A549 (cell line): Measurements from ENCODE around the gene STOM. TPM values are rescaled to one million over a fixed set of nuclear protein-coding genes. Genes with fewer than 3 reads are reported as not detected.

Experiments
- ATAC-seq, 2 experiments: fragments of 200-7000 bp in 1 of 2; fragments of >200 bp in 1 of 2; cut with Nextera tagmentation in 1 of 2; cut with Tn5 transposase in 1 of 2; 3 replicates each; pipeline versions ENCODE4 v1.8.0 to v1.9.1; 2018 to 2020; ENCODE audit warnings: mild to moderate bottlenecking in 1 of 2, moderate library complexity in 1 of 2
- CTCF ChIA-PET: fragments of 300-600 bp; sonication (Branson Sonifier 250); formaldehyde crosslinking; extraction: SDS; loops from one replicate; lab custom pipeline; 2021; ENCODE audit warnings: antibody characterized with exemption, inconsistent platforms; lab: Yijun Ruan, JAX
- POLR2A ChIA-PET: fragments of 350-600 bp; formaldehyde crosslinking; extraction: SDS; loops from one replicate; lab custom pipeline; 2021; ENCODE audit warnings: antibody characterized with exemption, inconsistent platforms; lab: Yijun Ruan, JAX
- DNase-seq, 2 experiments: peaks; one replicate each; pipeline versions ENCODE4 v3.0.0 to v3.0.0-alpha.2; 2011 to 2016; ENCODE audit warnings: low read depth in 1 of 2, low spot score in 1 of 2
- FAIRE-seq: peaks from 2 replicates; lab custom pipeline; 2011; peaks lifted over from hg19 to GRCh38; lab: Jason Lieb, UNC
- H3K27ac ChIP-seq, 2 experiments: fragments of >200 bp; sonication (Bioruptor Twin); formaldehyde crosslinking; 3 replicates each; pipeline ENCODE4 v1.5.1; 2016 to 2017
- H3K4me1 ChIP-seq: fragments of >200 bp; sonication (Bioruptor Twin); formaldehyde crosslinking; 3 replicates; pipeline ENCODE4 v1.6.1; 2016
- H3K4me2 ChIP-seq: fragments of >200 bp; sonication (Bioruptor Twin); formaldehyde crosslinking; 3 replicates; pipeline ENCODE4 v1.6.1; 2016
- H3K4me3 ChIP-seq: fragments of >200 bp; sonication (Bioruptor Twin); formaldehyde crosslinking; 3 replicates; pipeline ENCODE4 v1.5.1; 2016
- H3K9me3 ChIP-seq: fragments of >200 bp; sonication (Bioruptor Twin); formaldehyde crosslinking; 3 replicates; pipeline ENCODE4 v1.6.1; 2016
- CHD2 ChIP-seq: fragments of 150-350 bp; IDR thresholded peaks from 2 replicates; pipeline ENCODE4 v1.6.1; 2014; ENCODE audit warnings: low read length; ENCODE audit not compliant: partially characterized antibody
- EHMT2 ChIP-seq: fragments of 200-600 bp; sonication (generic); IDR thresholded peaks from 2 replicates; pipeline ENCODE4 v1.6.1; 2016; ENCODE audit warnings: antibody characterized with exemption, low read depth, mild to moderate bottlenecking, moderate library complexity
- ESRRA ChIP-seq: fragments of 150-350 bp; IDR thresholded peaks from 2 replicates; pipeline ENCODE4 v1.6.1; 2014; ENCODE audit warnings: mild to moderate bottlenecking, low read length, borderline replicate concordance
- FOXS1 ChIP-seq: fragments of 250-450 bp; sonication (Bioruptor Pico); IDR thresholded peaks from 2 replicates; pipeline ENCODE4 v1.5.0; 2020; ENCODE audit warnings: mild to moderate bottlenecking, moderate library complexity
- HDAC2 ChIP-seq: fragments of 200-600 bp; sonication (generic); IDR thresholded peaks from 2 replicates; pipeline ENCODE4 v1.6.1; 2016
- HEYL ChIP-seq: fragments of 250-450 bp; sonication (Bioruptor Pico); IDR thresholded peaks from 2 replicates; pipeline ENCODE4 v1.8.0; 2021; ENCODE audit warnings: mild to moderate bottlenecking, moderate library complexity
- HMGXB4 ChIP-seq: fragments of 250-450 bp; sonication (Bioruptor Pico); IDR thresholded peaks from 2 replicates; pipeline ENCODE4 v1.5.0; 2021; ENCODE audit warnings: mild to moderate bottlenecking, moderate library complexity, borderline replicate concordance
- JUNB ChIP-seq: fragments of >200 bp; sonication (Bioruptor Twin); formaldehyde crosslinking; IDR thresholded peaks from 2 replicates; pipeline ENCODE4 v1.6.1; 2016
- MAZ ChIP-seq: fragments of 150-350 bp; IDR thresholded peaks from 2 replicates; pipeline ENCODE4 v1.6.1; 2014; ENCODE audit warnings: antibody characterized with exemption, low read depth, low read length, borderline replicate concordance
- MYC ChIP-seq: IDR thresholded peaks from 2 replicates; pipeline ENCODE4 v1.6.1; 2012; ENCODE audit warnings: mild to moderate bottlenecking, inconsistent platforms, low read length, improper control_type of control experiment, borderline replicate concordance
- NPAS2 ChIP-seq: fragments of 250-450 bp; sonication (Bioruptor Pico); IDR thresholded peaks from 2 replicates; pipeline ENCODE4 v1.8.0; 2022; ENCODE audit warnings: mild to moderate bottlenecking, moderate library complexity, borderline replicate concordance
- NR3C1 ChIP-seq: fragments of >200 bp; sonication (Bioruptor Twin); formaldehyde crosslinking; IDR thresholded peaks from 3 replicates; pipeline ENCODE4 v1.6.1; 2017
- PBX3 ChIP-seq: IDR thresholded peaks from 2 replicates; pipeline ENCODE4 v1.6.1; 2012
- PHF8 ChIP-seq: fragments of 200-600 bp; sonication (generic); IDR thresholded peaks from 2 replicates; pipeline ENCODE4 v1.6.1; 2016; ENCODE audit warnings: low read depth, mild to moderate bottlenecking, antibody characterized with exemption, moderate library complexity, borderline replicate concordance
- RAD21 ChIP-seq, 2 experiments: fragments of >200 bp in 1 of 2; sonication (Bioruptor Twin) in 1 of 2; formaldehyde crosslinking in 1 of 2; IDR thresholded peaks in 1 of 2; conservative IDR thresholded peaks in 1 of 2; 2 replicates in 1 of 2; 3 replicates in 1 of 2; pipeline ENCODE4 v1.6.1; 2012 to 2018; ENCODE audit warnings: inconsistent platforms in 1 of 2
- RARB ChIP-seq: fragments of 250-450 bp; sonication (Bioruptor Pico); IDR thresholded peaks from 2 replicates; pipeline ENCODE4 v1.8.0; 2021; ENCODE audit warnings: mild to moderate bottlenecking, moderate library complexity
- RCOR1 ChIP-seq: fragments of 150-350 bp; IDR thresholded peaks from 2 replicates; pipeline ENCODE4 v1.6.1; 2014; ENCODE audit warnings: antibody characterized with exemption, low read length, low read depth
- RFX5 ChIP-seq: fragments of 450-650 bp; IDR thresholded peaks from 2 replicates; pipeline ENCODE4 v1.7.1; 2014; ENCODE audit warnings: antibody characterized with exemption, mild to moderate bottlenecking, moderate library complexity
- SREBF2 ChIP-seq: fragments of 450-650 bp; IDR thresholded peaks from 2 replicates; pipeline ENCODE4 v1.6.1; 2014; ENCODE audit warnings: mild to moderate bottlenecking, moderate library complexity
- ZC3H11A ChIP-seq: fragments of 450-650 bp; IDR thresholded peaks from 2 replicates; pipeline ENCODE4 v1.6.1; 2014; ENCODE audit warnings: antibody characterized with exemption, mild to moderate bottlenecking
- ZSCAN20 ChIP-seq: fragments of 250-450 bp; sonication (Bioruptor Pico); IDR thresholded peaks from 2 replicates; pipeline ENCODE4 v1.8.0; 2022; ENCODE audit warnings: mild to moderate bottlenecking, moderate library complexity
- WGBS: methylation state at CpG from one replicate; pipeline ENCODE4 v1.1.6; 2017; ENCODE audit errors: missing lambda C conversion rate; 5-methylcytosine and 5-hydroxymethylcytosine counted together
- polyA plus RNA-seq, 4 experiments: library from polyadenylated mRNA; depleted of rRNA in 3 of 4; stranded (reverse); fragments of >200 nt; fragmentation: RNase III in 1 of 4; extraction: RNeasy Plus Mini Kit Qiagen cat#74134 plus additional on column Dnase treatment in 1 of 4; gene quantifications; 2 replicates in 3 of 4; 3 replicates in 1 of 4; pipeline ENCODE4 v1.2.3, GENCODE V29; 2011 to 2017
- TF ChIP-seq, protein P1 (sequence below): fragments of 200-600 bp; sonication (generic); IDR thresholded peaks from 2 replicates; pipeline ENCODE4 v1.6.1; 2016; ENCODE audit warnings: antibody characterized with exemption, mild to moderate bottlenecking, moderate library complexity
- TF ChIP-seq, protein P2 (sequence below): fragments of >200 bp; sonication (Bioruptor Twin); formaldehyde crosslinking; IDR thresholded peaks from 3 replicates; pipeline ENCODE4 v1.5.1; 2016
- TF ChIP-seq, protein P3 (sequence below): fragments of 450-650 bp; IDR thresholded peaks from 2 replicates; pipeline ENCODE4 v1.6.1; 2014; ENCODE audit warnings: antibody characterized with exemption

Gene STOM
- polyA plus RNA-seq, 2 of the 4 experiments (the other 2 are of a cell fraction) = 83.3 to 246 TPM

GRCh38 chr9:121325387-121325786 lies 44.7 kb downstream of the STOM start:
- DNase-seq = no peak
- CTCF ChIA-PET = interaction anchor here (1.0 to 14.9 kb wide), 3 partner anchors 51 to 76 kb away, joined by 4 to 301 read pairs (median 10); no protein-coding TSS in a partner anchor
- Histone ChIP-seq H3K27ac (peak overlapping the region; percentile 90 to 92), H3K4me2 (peak overlapping the region; percentile 22; the same call in 2 of the 3 replicates), H3K4me1 (peaks cover 61% of the 10 kb centered on the region), H3K9me3 (no peaks in the 10 kb centered on the region), H3K4me3 (no peak overlapping the region)
- POLR2A ChIA-PET = no interaction called here
- TF ChIP-seq HMGXB4 (CRISPR knock-in tag) = no peak
- TF ChIP-seq ZSCAN20 = no peak
- TF ChIP-seq PBX3 = no peak
- no peak for TF ChIP-seq PHF8
- TF ChIP-seq, protein P1, sequence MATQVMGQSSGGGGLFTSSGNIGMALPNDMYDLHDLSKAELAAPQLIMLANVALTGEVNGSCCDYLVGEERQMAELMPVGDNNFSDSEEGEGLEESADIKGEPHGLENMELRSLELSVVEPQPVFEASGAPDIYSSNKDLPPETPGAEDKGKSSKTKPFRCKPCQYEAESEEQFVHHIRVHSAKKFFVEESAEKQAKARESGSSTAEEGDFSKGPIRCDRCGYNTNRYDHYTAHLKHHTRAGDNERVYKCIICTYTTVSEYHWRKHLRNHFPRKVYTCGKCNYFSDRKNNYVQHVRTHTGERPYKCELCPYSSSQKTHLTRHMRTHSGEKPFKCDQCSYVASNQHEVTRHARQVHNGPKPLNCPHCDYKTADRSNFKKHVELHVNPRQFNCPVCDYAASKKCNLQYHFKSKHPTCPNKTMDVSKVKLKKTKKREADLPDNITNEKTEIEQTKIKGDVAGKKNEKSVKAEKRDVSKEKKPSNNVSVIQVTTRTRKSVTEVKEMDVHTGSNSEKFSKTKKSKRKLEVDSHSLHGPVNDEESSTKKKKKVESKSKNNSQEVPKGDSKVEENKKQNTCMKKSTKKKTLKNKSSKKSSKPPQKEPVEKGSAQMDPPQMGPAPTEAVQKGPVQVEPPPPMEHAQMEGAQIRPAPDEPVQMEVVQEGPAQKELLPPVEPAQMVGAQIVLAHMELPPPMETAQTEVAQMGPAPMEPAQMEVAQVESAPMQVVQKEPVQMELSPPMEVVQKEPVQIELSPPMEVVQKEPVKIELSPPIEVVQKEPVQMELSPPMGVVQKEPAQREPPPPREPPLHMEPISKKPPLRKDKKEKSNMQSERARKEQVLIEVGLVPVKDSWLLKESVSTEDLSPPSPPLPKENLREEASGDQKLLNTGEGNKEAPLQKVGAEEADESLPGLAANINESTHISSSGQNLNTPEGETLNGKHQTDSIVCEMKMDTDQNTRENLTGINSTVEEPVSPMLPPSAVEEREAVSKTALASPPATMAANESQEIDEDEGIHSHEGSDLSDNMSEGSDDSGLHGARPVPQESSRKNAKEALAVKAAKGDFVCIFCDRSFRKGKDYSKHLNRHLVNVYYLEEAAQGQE = no peak
- no peak for TF ChIP-seq RFX5
- no peak for TF ChIP-seq MYC
- TF ChIP-seq RARB = no peak
- no peak for TF ChIP-seq RAD21 (conservative IDR thresholded peaks at IDR 0.05 in 1 of 2, IDR thresholded peaks at IDR 0.05 in 1 of 2)
- no peak for TF ChIP-seq NPAS2 (CRISPR knock-in tag)
- TF ChIP-seq SREBF2 = no peak
- FAIRE-seq = no peak
- 86% methylated on average over 7 of the region's 7 CpGs for WGBS
- ATAC-seq = no peak

DNA sequence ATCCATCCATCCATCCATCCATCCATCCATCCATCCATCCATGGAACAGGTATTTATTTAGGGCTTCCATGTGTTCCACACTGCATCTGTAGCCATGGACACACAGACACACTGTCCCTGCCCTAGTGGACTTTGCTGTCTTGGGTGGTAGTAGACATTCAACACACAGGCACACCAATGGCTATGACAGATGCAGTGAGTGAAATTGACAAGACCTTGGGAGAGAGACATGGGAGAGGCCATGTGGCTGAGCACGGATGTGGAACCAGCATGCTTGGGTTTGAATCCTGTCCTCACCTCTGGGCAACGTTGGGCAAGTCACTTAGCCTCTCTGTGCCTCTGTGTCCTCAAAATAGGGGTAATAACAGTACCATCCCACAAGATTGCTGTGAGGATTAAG lies 45.3 kb downstream of the STOM start:
- Histone ChIP-seq H3K4me3 (no peak overlapping the region), H3K4me1 (peaks cover 63% of the 10 kb centered on the region), H3K27ac (peak overlapping the region; percentile 90 to 92; a peak in 5 of 6 replicates), H3K4me2 (no peak overlapping the region), H3K9me3 (no peaks in the 10 kb centered on the region)
- DNase-seq = no peak
- ChIA-PET CTCF (interaction anchor here (1.2 to 14.9 kb wide), 2 partner anchors 21 to 52 kb away, joined by 3 to 301 read pairs; no protein-coding TSS in a partner anchor), POLR2A (no interaction called here)
- ATAC-seq = no peak
- FAIRE-seq = no peak
- no peak for TF ChIP-seq EHMT2
- no peak for TF ChIP-seq MAZ
- TF ChIP-seq, protein P1 = no peak
- no peak for TF ChIP-seq RCOR1
- TF ChIP-seq MYC = no peak
- TF ChIP-seq RARB = no peak
- TF ChIP-seq HDAC2 = no peak
- TF ChIP-seq NR3C1 = no peak
- TF ChIP-seq FOXS1 (CRISPR knock-in tag) = no peak
- TF ChIP-seq ZC3H11A = no peak
- TF ChIP-seq CHD2 = no peak
- TF ChIP-seq, protein P2, sequence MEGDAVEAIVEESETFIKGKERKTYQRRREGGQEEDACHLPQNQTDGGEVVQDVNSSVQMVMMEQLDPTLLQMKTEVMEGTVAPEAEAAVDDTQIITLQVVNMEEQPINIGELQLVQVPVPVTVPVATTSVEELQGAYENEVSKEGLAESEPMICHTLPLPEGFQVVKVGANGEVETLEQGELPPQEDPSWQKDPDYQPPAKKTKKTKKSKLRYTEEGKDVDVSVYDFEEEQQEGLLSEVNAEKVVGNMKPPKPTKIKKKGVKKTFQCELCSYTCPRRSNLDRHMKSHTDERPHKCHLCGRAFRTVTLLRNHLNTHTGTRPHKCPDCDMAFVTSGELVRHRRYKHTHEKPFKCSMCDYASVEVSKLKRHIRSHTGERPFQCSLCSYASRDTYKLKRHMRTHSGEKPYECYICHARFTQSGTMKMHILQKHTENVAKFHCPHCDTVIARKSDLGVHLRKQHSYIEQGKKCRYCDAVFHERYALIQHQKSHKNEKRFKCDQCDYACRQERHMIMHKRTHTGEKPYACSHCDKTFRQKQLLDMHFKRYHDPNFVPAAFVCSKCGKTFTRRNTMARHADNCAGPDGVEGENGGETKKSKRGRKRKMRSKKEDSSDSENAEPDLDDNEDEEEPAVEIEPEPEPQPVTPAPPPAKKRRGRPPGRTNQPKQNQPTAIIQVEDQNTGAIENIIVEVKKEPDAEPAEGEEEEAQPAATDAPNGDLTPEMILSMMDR = no peak
- TF ChIP-seq, protein P3, sequence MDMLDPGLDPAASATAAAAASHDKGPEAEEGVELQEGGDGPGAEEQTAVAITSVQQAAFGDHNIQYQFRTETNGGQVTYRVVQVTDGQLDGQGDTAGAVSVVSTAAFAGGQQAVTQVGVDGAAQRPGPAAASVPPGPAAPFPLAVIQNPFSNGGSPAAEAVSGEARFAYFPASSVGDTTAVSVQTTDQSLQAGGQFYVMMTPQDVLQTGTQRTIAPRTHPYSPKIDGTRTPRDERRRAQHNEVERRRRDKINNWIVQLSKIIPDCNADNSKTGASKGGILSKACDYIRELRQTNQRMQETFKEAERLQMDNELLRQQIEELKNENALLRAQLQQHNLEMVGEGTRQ = no peak
- no peak for TF ChIP-seq ESRRA
- TF ChIP-seq HEYL (CRISPR knock-in tag) = no peak
- TF ChIP-seq JUNB = no peak
- 76% methylated on average over 2 of the region's 2 CpGs for WGBS
